Measurements from ENCODE around the gene TMEM14C. TPM values are rescaled to one million over a fixed set of nuclear protein-coding genes. Genes with fewer than 3 reads are reported as not detected.

The TMEM14C gene
- total RNA-seq, 1 experiment from 2014 or later = 134 TPM

DNA sequence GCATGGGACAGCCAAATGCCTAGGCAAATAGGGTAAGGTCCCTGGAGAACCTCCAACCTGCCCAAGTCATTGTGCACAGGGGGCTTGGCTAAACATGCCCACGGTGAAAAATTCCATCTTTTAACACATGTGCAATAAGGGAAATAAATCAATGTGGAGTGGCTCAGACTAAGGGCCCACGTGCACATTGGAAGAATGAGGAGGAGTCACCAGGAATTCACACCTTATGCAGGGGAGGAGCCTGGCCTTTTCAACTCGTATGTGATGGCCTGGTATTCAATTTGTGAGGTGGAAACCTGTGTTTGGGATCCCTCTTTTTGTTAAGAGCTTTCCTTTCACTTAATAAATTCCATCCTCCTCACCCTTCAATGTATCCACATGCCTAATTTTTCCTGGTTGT lies 41.1 kb upstream of the TMEM14C start:
- no peak overlapping the region for H3K27ac Mint-ChIP-seq (ENCODE audit: unreplicated experiment)
- no peak for DNase-seq
- H3K36me3 Mint-ChIP-seq (ENCODE audit: insufficient read depth, unreplicated experiment) = no peaks in the 10 kb centered on the region
- H3K4me3 ChIP-seq (ENCODE audit: low read depth, low read length) = no peak overlapping the region
- no peak overlapping the region for H3K4me3 Mint-ChIP-seq (ENCODE audit: unreplicated experiment)
- BruUV-seq (replicated peaks) = no TSS peak
- peaks cover 13% of the 10 kb centered on the region for H3K4me1 ChIP-seq
- TF ChIP-seq, protein P1, sequence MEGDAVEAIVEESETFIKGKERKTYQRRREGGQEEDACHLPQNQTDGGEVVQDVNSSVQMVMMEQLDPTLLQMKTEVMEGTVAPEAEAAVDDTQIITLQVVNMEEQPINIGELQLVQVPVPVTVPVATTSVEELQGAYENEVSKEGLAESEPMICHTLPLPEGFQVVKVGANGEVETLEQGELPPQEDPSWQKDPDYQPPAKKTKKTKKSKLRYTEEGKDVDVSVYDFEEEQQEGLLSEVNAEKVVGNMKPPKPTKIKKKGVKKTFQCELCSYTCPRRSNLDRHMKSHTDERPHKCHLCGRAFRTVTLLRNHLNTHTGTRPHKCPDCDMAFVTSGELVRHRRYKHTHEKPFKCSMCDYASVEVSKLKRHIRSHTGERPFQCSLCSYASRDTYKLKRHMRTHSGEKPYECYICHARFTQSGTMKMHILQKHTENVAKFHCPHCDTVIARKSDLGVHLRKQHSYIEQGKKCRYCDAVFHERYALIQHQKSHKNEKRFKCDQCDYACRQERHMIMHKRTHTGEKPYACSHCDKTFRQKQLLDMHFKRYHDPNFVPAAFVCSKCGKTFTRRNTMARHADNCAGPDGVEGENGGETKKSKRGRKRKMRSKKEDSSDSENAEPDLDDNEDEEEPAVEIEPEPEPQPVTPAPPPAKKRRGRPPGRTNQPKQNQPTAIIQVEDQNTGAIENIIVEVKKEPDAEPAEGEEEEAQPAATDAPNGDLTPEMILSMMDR (IDR thresholded peaks at IDR 0.05; ENCODE audit: insufficient read depth in 1 of 2, low read depth in 1 of 2, low read length in 1 of 2, severe bottlenecking in 1 of 2, unreplicated experiment in 1 of 2) = no peak
- H3K27me3 ChIP-seq (replicated peaks; ENCODE audit: control insufficient read depth, insufficient read depth, low read length) = no peaks in the 10 kb centered on the region
- H3K36me3 ChIP-seq (ENCODE audit: control insufficient read depth, insufficient read depth, low read length) = no peaks in the 10 kb centered on the region
- intact Hi-C loops (cut with micrococcal nuclease; ENCODE audit: unreplicated experiment) = no loop called here
- no peaks in the 10 kb centered on the region for H3K9me3 ChIP-seq
- peaks cover 25% of the 10 kb centered on the region for H3K4me1 Mint-ChIP-seq (ENCODE audit: low read depth, unreplicated experiment)
- ChIA-PET CTCF (no interaction called here), POLR2A (no interaction called here)
- no peaks in the 10 kb centered on the region for H3K27me3 Mint-ChIP-seq (ENCODE audit: insufficient read depth, unreplicated experiment)
- peaks cover 10% of the 10 kb centered on the region for H3K9me3 Mint-ChIP-seq (ENCODE audit: unreplicated experiment)

DNA sequence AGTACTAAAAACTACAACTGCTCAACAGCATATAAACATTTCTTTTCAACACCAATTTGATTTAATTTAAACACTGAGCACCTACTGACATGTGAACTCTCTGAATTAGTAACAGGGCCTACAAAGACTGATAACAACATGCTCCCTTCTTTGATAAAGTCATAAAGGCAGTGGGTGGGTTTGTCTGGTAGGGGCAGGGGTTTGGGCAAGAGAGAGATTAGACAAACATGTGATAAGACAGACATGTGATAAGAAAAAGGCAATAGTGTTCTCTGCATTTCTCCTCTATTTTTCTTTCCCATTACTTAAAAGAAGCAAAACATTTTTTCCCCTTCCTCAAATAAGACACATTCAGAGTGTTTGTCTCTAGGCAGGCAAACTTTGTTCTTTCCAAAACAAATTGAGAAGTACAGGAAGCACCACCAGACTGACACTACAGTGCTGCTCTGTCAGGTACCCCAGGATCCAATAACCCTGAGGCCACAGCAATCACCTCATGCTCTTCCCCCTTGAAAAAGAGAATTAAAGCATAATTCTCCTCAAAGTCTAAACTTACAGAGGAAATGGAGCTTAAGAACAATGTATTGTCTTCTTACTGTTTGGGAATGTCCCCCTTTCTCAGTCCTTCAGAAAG lies 40.4 kb upstream of the TMEM14C start:
- POLR2A ChIA-PET = no interaction called here
- Mint-ChIP-seq H3K36me3 (ENCODE audit: insufficient read depth, unreplicated experiment) (no peaks in the 10 kb centered on the region), H3K27ac (ENCODE audit: unreplicated experiment) (peak overlapping the region; percentile 10), H3K4me3 (ENCODE audit: unreplicated experiment) (peak overlapping the region; percentile 10), H3K27me3 (ENCODE audit: insufficient read depth, unreplicated experiment) (no peaks in the 10 kb centered on the region), H3K9me3 (ENCODE audit: unreplicated experiment) (peaks cover 10% of the 10 kb centered on the region), H3K4me1 (ENCODE audit: low read depth, unreplicated experiment) (peaks cover 25% of the 10 kb centered on the region)
- intact Hi-C loops (cut with micrococcal nuclease; ENCODE audit: unreplicated experiment) = no loop called here
- CTCF ChIA-PET = no interaction called here
- Histone ChIP-seq H3K9me3 (no peaks in the 10 kb centered on the region), H3K27me3 (replicated peaks; ENCODE audit: control insufficient read depth, insufficient read depth, low read length) (no peaks in the 10 kb centered on the region), H3K4me3 (ENCODE audit: low read depth, low read length) (no peak overlapping the region), H3K4me1 (peaks cover 13% of the 10 kb centered on the region), H3K36me3 (ENCODE audit: control insufficient read depth, insufficient read depth, low read length) (no peaks in the 10 kb centered on the region)
- peak in 1 of 2 experiments; percentile 18 for DNase-seq
- BruUV-seq (replicated peaks) = no TSS peak
- TF ChIP-seq, protein P1 (IDR thresholded peaks at IDR 0.05; ENCODE audit: insufficient read depth in 1 of 2, low read depth in 1 of 2, low read length in 1 of 2, severe bottlenecking in 1 of 2, unreplicated experiment in 1 of 2) = no peak

DNA sequence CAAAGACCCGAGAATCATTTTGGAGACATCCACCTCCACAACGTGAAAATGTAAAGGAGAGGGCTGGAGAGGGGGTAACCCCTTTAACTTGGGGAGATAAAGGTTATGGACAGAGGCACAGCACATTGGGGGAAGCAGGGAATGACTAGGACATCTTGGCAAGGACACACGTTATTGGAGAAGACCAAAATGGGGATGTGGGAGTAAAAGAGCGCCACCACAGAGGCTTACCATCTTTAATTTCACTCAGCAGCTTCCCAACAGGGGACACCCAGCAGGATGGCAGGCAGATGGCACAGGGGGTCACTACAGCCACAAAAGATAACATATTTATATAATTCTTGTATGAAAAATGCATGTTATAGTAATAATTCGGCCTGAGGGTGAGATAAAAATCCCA lies 38.3 kb upstream of the TMEM14C start:
- TF ChIP-seq, protein P1 (IDR thresholded peaks at IDR 0.05; ENCODE audit: insufficient read depth in 1 of 2, low read depth in 1 of 2, low read length in 1 of 2, severe bottlenecking in 1 of 2, unreplicated experiment in 1 of 2) = no peak
- no TSS peak for BruUV-seq (replicated peaks)
- H3K27ac Mint-ChIP-seq (ENCODE audit: unreplicated experiment) = no peak overlapping the region
- CTCF ChIA-PET = no interaction called here
- no peaks in the 10 kb centered on the region for H3K36me3 Mint-ChIP-seq (ENCODE audit: insufficient read depth, unreplicated experiment)
- Histone ChIP-seq H3K4me1 (peaks cover 13% of the 10 kb centered on the region), H3K27me3 (replicated peaks; ENCODE audit: control insufficient read depth, insufficient read depth, low read length) (no peaks in the 10 kb centered on the region), H3K36me3 (ENCODE audit: control insufficient read depth, insufficient read depth, low read length) (no peaks in the 10 kb centered on the region), H3K9me3 (no peaks in the 10 kb centered on the region), H3K4me3 (ENCODE audit: low read depth, low read length) (no peak overlapping the region)
- POLR2A ChIA-PET = no interaction called here
- intact Hi-C loops (cut with micrococcal nuclease; ENCODE audit: unreplicated experiment) = no loop called here
- peaks cover 10% of the 10 kb centered on the region for H3K9me3 Mint-ChIP-seq (ENCODE audit: unreplicated experiment)
- no peak overlapping the region for H3K4me3 Mint-ChIP-seq (ENCODE audit: unreplicated experiment)
- DNase-seq = no peak
- peaks cover 25% of the 10 kb centered on the region for H3K4me1 Mint-ChIP-seq (ENCODE audit: low read depth, unreplicated experiment)
- no peaks in the 10 kb centered on the region for H3K27me3 Mint-ChIP-seq (ENCODE audit: insufficient read depth, unreplicated experiment)
